Activated T-cell treated with anti-CD3 and anti-CD28 coated beads, Interleukin-2, amount 50 U/mL, for 72 hours (primary cell): ENCODE measurements around the gene HLA-DOA. TPM values are rescaled to one million over a fixed set of nuclear protein-coding genes. Genes with fewer than 3 reads are reported as not detected.

Source experiments
- ATAC-seq, 2 donors: fragments of 150-1000 bp; cut with Tn5 transposase; replicated peaks in 1 of 2; 2 replicates each; pipeline ENCODE4 v1.10.0; 2021; ENCODE audit warnings: moderate library complexity in 2 of 2, mild to moderate bottlenecking in 1 of 2
- DNase-seq, 2 donors: peaks; one replicate each; pipeline ENCODE4 v3.0.0; 2021 to 2022; ENCODE audit warnings: mixed read lengths in 1 of 2
- H3K27ac Mint-ChIP-seq: one replicate; pipeline ENCODE4 v1.8.0; 2022; ENCODE audit warnings: mild to moderate bottlenecking, moderate library complexity, mixed read lengths
- H3K27me3 Mint-ChIP-seq: one replicate; pipeline ENCODE4 v1.8.0; 2022; ENCODE audit warnings: low read depth, mixed read lengths
- H3K36me3 Mint-ChIP-seq, 2 donors: one replicate each; pipeline ENCODE4 v1.8.0; 2022; ENCODE audit warnings: mixed read lengths in 2 of 2, mild to moderate bottlenecking in 1 of 2; ENCODE audit not compliant: insufficient read depth in 2 of 2
- H3K4me1 Mint-ChIP-seq: one replicate; pipeline ENCODE4 v1.8.0; 2022; ENCODE audit warnings: low read depth, mixed read lengths
- H3K4me3 Mint-ChIP-seq, 2 donors: one replicate each; pipeline ENCODE4 v1.8.0; 2022; ENCODE audit warnings: mild to moderate bottlenecking in 2 of 2, mixed read lengths in 2 of 2, moderate library complexity in 2 of 2
- H3K9me3 Mint-ChIP-seq, 2 donors: one replicate each; pipeline ENCODE4 v1.8.0; 2022; ENCODE audit warnings: mixed read lengths in 2 of 2
- total RNA-seq, 2 donors: library from RNA; stranded (reverse); gene quantifications; one replicate each; pipeline ENCODE4 v1.2.3, GENCODE V29; 2022

Gene HLA-DOA
- total RNA-seq, 2 donors from 2014 or later, result 3.1 to 3.9 TPM

DNA sequence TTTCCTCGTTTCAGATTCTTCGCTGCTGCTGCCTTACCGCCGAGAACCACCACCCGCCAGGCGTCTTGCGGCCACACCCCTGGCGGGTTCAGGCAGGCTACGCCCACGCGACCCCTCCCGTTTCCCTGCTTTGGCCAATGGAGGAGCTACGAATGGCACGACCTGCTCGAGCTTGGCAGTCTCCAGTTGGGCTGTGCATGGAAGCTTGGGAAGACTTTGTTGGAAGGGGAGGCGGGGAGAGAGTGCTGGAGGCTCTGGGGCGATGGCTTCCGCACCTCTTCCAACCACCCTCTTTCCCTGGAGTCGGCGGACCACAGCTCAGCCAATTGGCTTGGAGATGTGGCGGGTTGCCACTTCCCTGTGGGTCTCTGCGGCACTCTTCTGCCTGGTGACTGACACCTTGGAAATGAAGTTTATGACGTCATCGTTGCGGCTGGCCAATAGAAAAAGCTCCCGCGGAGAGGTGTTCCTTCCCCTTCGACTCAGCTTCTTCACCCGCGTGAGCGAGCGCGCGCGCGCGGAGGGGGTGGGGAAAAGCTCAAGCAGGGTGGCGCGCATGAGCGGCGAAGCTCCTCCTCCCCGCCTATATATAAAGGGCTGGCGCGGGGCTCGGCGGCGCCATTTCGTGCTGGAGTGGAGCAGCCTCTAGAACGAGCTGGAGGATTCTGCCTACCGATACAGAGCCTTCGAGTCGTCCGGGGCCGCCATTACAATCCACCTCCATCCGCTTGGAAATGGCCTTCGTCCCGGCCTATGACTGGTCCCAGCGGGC lies 37.6 kb downstream of the HLA-DOA start:
- H3K27ac Mint-ChIP-seq, result peak overlapping the region; percentile 99
- peaks cover 32% of the 10 kb centered on the region for H3K4me1 Mint-ChIP-seq
- peak overlapping the region; percentile 86 to 97 for H3K4me3 Mint-ChIP-seq
- H3K27me3 Mint-ChIP-seq, result no peaks in the 10 kb centered on the region
- no peaks in the 10 kb centered on the region for H3K9me3 Mint-ChIP-seq
- ATAC-seq (peak; percentile 49 to 50), DNase-seq (peak; percentile 99 to 100)
- peaks cover 49 to 65% of the 10 kb centered on the region in 2 donors for H3K36me3 Mint-ChIP-seq

DNA sequence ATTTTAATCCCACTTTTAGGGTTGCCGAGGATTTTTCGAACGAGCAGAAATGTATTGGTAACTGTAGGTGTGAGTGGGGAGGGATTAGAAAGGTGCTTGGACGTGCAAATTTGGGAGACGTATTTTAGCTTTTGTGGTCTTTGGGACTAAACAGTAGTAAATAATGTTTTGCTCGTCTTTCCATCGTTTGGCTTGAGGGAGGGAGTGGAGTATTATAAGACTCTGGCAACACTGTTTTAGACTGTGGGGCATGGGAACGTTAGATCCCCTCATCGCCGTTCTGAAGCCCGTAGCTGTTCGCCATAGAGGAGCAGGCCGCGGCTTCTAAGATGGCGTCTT lies 38.2 kb downstream of the HLA-DOA start:
- Mint-ChIP-seq H3K9me3 (no peaks in the 10 kb centered on the region), H3K4me3 (peak overlapping the region; percentile 86 to 97), H3K4me1 (peaks cover 32% of the 10 kb centered on the region), H3K36me3 (peaks cover 43 to 59% of the 10 kb centered on the region in 2 donors), H3K27me3 (no peaks in the 10 kb centered on the region), H3K27ac (peak overlapping the region; percentile 99)
- ATAC-seq (no peak), DNase-seq (no peak)

DNA sequence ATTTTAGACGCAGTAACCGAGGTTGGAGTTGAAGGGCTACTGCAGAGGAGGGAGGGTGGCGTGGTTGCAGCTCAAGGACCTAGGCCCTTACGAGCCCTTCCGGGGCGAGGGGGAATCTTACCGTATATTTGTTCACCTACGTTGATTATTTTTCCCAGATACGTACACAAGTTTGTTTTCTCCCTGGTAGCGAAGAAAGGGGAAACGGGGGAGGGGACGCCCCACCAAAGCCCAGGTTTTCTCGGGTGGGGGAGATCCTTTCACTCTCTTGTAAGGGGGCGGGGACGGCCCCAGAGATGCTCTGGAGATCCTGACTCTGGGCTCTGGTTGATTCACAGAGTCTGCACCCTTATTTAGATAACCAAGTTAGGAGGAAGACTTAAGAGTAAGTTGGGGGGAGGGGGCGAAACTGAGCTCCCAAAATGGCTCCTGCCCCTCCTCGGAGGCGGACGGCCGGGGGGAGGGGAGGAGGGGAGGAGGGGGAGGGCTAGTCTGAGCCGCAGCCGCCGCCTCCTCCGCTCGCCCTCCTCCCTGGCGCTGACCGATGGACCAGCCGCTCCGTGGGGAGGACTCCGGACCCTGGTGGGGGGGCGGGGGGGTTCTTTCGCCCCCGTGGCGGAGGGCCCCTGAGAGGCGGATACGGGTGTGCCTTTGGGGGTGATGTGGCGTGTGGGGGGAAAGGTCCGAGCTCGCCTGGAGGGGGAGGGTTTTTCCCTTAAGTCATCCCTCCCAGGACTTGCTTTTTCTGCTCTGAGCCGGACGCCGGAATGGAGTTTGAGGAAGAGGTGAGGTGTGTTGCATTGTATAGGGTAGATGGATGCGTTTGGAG lies 38.8 kb downstream of the HLA-DOA start:
- H3K27ac Mint-ChIP-seq, result peak overlapping the region; percentile 99
- ATAC-seq (peak; percentile 21 to 44), DNase-seq (peak; percentile 88 to 91)
- peaks cover 32% of the 10 kb centered on the region for H3K4me1 Mint-ChIP-seq
- no peaks in the 10 kb centered on the region for H3K27me3 Mint-ChIP-seq
- H3K9me3 Mint-ChIP-seq, result no peaks in the 10 kb centered on the region
- H3K4me3 Mint-ChIP-seq, result peak overlapping the region; percentile 86 to 97
- peaks cover 38 to 53% of the 10 kb centered on the region in 2 donors for H3K36me3 Mint-ChIP-seq

GRCh38 chr6:32969685-32970412 lies 39.5 kb downstream of the HLA-DOA start:
- Mint-ChIP-seq H3K4me3 (peak overlapping the region; percentile 86 to 97), H3K27me3 (no peaks in the 10 kb centered on the region), H3K4me1 (peaks cover 32% of the 10 kb centered on the region), H3K27ac (peak overlapping the region; percentile 98), H3K9me3 (no peaks in the 10 kb centered on the region), H3K36me3 (peaks cover 31 to 46% of the 10 kb centered on the region in 2 donors)
- ATAC-seq, result peak in 1 of 2 donors; percentile 0
- DNase-seq, result peak; percentile 81 to 85

GRCh38 chr6:32968867-32969684 lies 40.3 kb downstream of the HLA-DOA start:
- Mint-ChIP-seq H3K4me1 (peaks cover 31% of the 10 kb centered on the region), H3K4me3 (peak overlapping the region; percentile 86 to 97), H3K27me3 (no peaks in the 10 kb centered on the region), H3K9me3 (no peaks in the 10 kb centered on the region), H3K36me3 (peaks cover 27 to 39% of the 10 kb centered on the region in 2 donors), H3K27ac (peak overlapping the region; percentile 98)
- peak; percentile 73 to 85 for DNase-seq
- ATAC-seq, result peak; percentile 10 to 16

DNA sequence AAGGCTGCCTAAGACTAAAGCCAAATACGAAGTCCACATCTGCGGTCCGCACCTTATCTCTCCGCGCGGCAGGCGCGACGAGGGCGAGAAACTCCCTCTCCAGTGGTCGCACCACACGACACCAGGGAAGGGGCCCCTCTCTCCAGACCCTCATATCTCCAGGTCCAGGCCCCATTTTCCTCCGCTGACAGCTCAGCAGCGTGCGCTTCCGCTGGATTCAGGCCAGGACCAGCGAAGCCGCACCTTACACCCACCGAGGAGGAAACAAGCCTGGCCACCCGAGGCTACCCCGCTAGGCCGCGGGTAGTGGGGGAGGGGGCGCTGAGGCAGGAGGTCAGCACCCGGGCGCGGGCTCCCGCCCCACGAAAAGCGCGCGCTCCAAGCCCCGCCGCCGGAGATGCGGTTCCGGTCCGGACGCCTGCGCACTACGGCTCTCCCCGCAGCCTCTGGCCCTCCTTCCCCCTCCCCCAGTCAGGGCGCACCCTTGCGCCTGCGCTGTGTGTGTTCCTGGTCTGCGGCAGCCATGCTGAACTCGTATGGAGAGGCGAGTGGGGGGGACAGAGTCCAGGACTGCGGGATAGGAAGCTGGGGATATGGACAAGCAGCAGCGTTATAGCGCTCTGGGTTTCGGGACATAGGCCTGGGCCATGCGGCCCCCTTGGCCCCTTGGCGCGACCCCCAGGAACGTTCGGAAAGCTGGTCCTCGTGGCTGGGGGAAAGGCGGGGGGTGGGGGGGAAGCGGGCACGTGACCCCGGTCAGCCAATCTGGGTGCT lies 41.1 kb downstream of the HLA-DOA start, which contains the start of gene BRD2:
BRD2 (plus strand) TSS at position 502 of the 774 bp plus-strand sequence. CDS start 4,305 bp downstream, outside the sequence.
- peaks cover 34% of the 10 kb centered on the region for H3K4me1 Mint-ChIP-seq
- peak within 1 kb of the TSS; percentile 86 to 97 for H3K4me3 Mint-ChIP-seq
- peaks cover 20 to 31% of the 10 kb centered on the region in 2 donors for H3K36me3 Mint-ChIP-seq
- peak; percentile 96 to 97 for DNase-seq
- H3K27ac Mint-ChIP-seq, result peak within 1 kb of the TSS; percentile 98
- peak; percentile 34 to 37 for ATAC-seq
- H3K9me3 Mint-ChIP-seq, result no peaks in the 10 kb centered on the region
- H3K27me3 Mint-ChIP-seq, result no peaks in the 10 kb centered on the region

- ATAC-seq (no peak), DNase-seq (no peak)
- peak overlapping the region; percentile 71 for H3K27ac Mint-ChIP-seq
- H3K4me1 Mint-ChIP-seq, result peaks cover 38% of the 10 kb centered on the region
- peaks cover 13 to 22% of the 10 kb centered on the region in 2 donors for H3K36me3 Mint-ChIP-seq
- no peaks in the 10 kb centered on the region for H3K9me3 Mint-ChIP-seq
- no peaks in the 10 kb centered on the region for H3K27me3 Mint-ChIP-seq
- peak overlapping the region; percentile 82 to 86 for H3K4me3 Mint-ChIP-seq
Measured at GRCh38 chr6:32967151-32968091, 42.0 kb downstream of the HLA-DOA start.

DNA sequence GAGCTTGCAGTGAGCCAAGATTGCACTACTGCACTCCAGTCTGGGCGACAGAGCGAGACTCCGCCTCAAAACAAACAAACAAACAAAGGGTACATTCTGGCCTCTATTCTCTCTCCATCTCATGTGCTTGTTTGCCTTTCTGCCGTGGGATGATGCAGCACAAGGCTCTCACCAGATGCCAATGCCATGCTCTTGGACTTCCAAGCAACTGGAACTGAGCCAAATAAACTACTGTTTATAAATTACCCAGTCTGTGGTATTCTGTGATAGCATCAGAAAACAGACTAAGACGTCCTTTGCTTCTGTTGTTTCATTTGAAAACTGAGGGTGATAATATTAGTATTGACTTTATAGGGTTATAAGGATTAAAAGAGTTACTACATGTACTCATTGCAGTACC lies 44.6 kb downstream of the HLA-DOA start:
- no peak overlapping the region for H3K4me3 Mint-ChIP-seq
- no peaks in the 10 kb centered on the region for H3K9me3 Mint-ChIP-seq
- DNase-seq (no peak), ATAC-seq (no peak)
- peaks cover 53% of the 10 kb centered on the region for H3K4me1 Mint-ChIP-seq
- no peak overlapping the region for H3K27ac Mint-ChIP-seq
- H3K36me3 Mint-ChIP-seq, result peaks cover 7 to 14% of the 10 kb centered on the region in 2 donors
- no peaks in the 10 kb centered on the region for H3K27me3 Mint-ChIP-seq

- H3K36me3 Mint-ChIP-seq, result peaks cover 6 to 11% of the 10 kb centered on the region in 2 donors
- H3K9me3 Mint-ChIP-seq, result no peaks in the 10 kb centered on the region
- ATAC-seq, result no peak
- H3K27me3 Mint-ChIP-seq, result no peaks in the 10 kb centered on the region
- no peak for DNase-seq
- H3K4me1 Mint-ChIP-seq, result peaks cover 53% of the 10 kb centered on the region
- H3K27ac Mint-ChIP-seq, result peak overlapping the region; percentile 68
- peak overlapping the region in 1 of 2 donors; percentile 2 for H3K4me3 Mint-ChIP-seq
Measured at GRCh38 chr6:32963866-32964265, 45.5 kb downstream of the HLA-DOA start.

DNA sequence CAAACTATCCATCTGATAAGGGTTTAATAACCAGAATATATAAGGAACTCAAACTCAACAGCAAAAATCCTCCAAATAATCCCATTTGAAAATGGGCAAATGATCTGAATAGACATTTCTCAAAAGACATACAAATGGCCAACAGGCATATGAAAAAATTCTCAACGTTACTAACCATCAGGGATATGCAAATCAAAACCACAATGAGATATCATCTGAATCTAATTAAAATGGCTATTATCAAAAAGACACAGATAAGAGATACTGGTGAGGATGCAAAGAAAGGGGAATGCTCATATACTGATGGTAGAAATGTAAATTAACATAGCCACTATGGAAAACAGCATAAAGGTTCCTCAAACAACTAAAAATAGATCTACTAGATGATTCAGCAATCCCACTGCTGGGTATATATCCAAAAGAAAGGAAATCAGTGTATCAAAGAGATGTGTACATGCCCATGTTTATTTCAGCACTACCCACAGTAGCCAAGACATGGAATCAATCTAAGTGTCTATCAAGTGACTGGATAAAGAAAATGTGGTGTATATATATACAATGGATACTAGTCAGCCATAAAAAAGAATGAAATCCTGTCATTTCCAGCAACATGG lies 47.1 kb downstream of the HLA-DOA start:
- H3K27ac Mint-ChIP-seq, result no peak overlapping the region
- no peaks in the 10 kb centered on the region for H3K9me3 Mint-ChIP-seq
- H3K27me3 Mint-ChIP-seq, result no peaks in the 10 kb centered on the region
- peaks cover 2 to 7% of the 10 kb centered on the region in 2 donors for H3K36me3 Mint-ChIP-seq
- DNase-seq (no peak), ATAC-seq (no peak)
- H3K4me3 Mint-ChIP-seq, result no peak overlapping the region
- peaks cover 51% of the 10 kb centered on the region for H3K4me1 Mint-ChIP-seq
